ENCODE data around the gene PRR22.

PRR22 gene

DNA sequence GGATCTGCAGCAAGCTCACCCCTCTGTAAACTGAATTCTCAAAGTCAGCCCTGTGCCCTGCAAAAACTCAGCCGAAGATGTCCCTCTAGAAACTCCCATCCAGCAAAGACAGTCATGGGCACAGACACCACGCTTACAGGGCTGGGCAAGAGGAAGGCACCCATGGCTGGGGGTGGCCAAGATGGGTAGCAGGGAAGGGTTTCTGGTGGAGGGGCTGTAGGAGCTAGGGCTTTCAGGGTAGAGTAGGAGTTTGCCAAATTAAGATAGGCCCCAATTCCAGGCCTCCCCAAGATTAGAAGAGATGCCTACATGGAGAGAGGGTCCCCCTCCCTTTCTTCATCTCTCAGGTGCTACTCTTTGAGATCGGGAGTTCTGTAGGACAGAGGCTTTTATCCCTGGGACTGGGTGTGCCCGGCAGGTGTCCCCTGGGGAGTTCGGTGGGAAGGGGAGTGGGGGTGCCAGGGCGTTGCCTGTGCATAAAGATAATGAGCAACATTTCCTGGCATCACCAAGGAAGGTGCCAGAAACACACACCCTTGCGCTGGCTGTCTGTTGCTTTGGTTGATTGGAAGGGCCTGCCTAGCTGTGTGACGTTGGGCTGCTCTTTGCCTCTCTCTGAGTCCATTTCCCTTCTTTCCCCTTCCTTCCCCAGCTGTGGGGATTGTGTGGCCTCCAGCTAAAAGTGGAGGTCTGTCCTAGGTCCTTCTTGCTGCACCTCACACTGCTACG, 29.7 kb upstream of the PRR22 start:
- DNase-seq: no peak

DNA sequence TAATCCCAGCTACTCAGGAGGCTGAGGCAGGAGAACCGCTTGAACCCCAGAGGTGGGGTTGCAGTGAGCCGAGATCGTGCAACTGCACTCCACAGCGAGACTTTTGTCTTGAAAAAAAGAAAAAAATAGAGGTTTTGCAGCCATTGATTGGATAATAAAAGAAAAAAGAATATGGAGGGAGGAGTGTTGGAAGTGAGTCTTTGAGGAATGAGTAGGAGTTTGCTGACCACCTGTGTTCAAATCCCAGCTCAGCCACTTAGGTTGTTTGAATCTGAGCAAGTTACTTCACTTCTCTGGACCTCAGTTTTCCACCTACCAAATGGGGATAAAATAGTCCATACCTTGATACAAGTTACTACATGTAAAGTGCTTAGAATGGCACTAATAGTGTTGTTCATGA, 26.6 kb upstream of the PRR22 start:
- DNase-seq: no peak

DNA sequence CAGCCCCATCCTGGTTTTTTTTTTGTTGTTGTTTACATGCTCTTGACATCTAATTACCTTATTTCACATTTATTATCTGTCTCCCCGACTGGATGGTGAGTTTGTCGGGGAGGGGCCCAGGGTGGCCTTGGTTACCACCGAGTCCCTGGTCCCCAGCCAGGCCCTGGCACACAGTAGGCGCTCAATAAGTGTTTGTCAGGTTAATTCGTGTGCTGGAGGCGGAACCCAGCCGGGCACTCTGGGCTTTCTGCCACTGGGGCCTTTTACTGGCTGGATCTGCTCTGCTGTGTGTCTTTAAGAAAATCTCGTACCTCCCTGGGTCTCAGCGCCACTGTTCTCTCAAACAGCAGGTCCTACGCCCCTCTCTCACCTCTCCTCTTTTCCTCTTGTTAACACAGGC, 24.9 kb upstream of the PRR22 start:
- DNase-seq: no peak

DNA sequence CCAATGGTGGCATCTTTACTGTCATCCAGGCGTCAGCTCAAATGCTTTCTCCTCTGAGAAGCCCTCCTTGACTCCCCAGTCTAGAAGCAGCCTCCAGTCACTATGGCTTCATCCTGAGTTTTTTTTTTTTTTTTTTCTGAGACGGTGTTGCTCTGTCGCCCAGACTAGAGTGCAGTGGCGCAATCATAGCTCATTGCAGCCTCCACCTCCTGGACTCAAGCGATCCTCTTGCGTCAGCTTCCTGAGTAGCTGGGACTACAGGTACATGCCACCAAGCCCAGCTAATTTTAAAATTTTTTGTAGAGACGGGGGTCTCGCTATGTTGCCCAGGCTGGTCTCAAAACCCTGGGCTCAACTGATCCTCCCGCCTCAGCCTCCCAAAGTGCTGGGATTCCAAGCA, 24.5 kb upstream of the PRR22 start:
- DNase-seq: no peak

DNA sequence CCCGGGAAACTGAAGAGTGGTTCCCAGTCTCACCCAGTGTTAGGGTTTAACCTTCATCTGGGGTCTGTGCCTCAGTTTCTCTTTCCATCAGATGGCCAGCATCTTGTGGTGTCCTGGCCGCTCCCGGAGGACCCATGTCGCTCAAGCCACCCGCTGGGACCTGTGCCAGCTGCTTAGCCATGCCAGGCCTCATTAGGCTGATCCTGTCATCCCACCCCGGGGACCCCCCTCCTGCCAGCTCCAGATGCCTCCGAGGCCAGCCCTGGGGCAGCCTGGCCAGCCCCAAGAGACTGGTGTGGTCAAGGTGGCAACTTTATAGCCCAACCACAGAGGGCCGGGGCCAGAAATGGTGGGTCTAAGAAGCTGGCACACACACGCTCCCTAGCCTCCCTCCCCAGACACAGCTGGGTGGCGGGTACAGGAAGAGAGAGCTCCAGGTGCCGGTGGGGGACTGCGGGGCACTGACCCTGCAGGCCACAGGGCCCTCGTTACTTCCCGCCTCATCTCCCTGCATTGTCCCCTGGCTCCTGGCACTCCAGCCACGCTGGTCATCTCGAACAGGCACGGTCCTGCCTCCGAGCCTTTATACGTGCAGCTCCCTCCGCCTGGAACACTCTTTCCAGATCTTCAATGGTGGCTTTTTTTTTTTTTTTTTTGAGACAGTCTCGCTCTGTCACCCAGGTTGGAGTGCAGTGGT, 23.7 kb upstream of the PRR22 start:
- DNase-seq: no peak

DNA sequence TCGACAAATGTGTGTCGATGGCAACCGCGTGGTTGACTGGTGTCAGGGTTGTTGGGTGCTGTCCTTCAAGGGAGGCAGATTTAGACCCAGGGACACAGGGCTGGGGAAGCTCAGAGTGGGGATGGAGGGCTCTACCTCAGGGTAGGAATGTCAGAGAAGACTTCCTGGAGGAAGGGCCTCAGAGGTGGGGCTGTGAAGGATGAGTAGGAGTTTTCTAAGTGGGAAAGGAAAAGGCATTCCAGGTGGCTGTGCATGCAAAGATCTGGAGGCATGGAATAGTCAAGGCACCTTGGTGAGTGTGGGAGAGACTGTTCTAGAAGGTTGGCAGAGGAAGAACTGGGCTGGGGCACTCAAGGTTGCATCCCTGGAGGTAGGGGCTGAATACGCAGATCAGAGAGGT, 22.4 kb upstream of the PRR22 start:
- DNase-seq: no peak

DNA sequence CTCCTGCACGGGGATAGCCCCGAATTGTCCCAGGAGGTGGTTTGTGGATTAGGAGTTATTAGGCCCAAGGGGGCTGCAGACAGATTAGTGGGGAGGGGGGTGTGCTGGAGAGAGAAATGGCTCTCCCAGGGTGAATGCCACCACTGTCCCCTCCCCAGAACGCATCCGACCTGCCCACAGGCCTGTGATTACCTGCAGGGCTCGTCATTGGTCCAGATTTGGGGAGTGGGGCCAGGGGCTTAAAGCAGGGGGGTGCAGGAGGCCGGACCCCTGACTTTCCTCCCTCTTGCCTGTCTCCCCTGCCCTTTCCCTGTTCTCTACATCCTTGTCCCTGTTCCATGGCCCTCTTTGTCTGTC, 21.6 kb upstream of the PRR22 start:
- no peak for DNase-seq

DNA sequence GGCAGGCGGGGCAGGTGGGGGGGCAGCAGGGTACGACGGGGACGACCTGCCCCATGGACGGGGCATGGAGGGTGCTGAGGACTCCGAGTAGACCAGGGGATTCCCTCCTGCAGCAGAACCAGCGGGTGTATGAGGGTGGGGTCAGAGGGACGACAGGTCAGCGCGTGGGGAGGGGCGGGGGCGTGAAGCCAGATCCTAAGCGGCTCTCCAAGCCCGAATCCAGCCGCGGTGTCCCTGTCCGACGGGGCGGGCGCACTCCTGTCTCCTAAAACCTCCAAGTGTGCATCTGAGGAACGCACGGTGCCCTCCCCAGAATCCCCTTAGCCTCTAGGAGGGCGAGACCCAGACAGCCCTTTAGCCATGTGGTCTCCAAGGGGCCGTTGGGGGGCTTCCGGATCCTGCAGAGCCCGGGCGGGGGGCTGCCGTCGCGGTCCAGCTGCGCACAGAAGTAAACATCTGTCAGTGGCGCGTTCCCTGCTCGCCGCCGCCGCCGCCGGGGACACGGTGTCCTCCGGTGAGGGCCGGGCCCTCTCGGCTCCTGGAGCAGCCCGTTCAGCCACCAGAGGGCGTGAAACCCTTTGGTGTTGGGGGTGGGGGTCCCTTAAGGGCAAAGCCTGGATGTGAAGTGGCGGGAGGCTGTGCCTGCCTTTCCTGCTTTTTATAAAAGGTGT, 21.1 kb upstream of the PRR22 start:
- peak; percentile 79 for DNase-seq

DNA sequence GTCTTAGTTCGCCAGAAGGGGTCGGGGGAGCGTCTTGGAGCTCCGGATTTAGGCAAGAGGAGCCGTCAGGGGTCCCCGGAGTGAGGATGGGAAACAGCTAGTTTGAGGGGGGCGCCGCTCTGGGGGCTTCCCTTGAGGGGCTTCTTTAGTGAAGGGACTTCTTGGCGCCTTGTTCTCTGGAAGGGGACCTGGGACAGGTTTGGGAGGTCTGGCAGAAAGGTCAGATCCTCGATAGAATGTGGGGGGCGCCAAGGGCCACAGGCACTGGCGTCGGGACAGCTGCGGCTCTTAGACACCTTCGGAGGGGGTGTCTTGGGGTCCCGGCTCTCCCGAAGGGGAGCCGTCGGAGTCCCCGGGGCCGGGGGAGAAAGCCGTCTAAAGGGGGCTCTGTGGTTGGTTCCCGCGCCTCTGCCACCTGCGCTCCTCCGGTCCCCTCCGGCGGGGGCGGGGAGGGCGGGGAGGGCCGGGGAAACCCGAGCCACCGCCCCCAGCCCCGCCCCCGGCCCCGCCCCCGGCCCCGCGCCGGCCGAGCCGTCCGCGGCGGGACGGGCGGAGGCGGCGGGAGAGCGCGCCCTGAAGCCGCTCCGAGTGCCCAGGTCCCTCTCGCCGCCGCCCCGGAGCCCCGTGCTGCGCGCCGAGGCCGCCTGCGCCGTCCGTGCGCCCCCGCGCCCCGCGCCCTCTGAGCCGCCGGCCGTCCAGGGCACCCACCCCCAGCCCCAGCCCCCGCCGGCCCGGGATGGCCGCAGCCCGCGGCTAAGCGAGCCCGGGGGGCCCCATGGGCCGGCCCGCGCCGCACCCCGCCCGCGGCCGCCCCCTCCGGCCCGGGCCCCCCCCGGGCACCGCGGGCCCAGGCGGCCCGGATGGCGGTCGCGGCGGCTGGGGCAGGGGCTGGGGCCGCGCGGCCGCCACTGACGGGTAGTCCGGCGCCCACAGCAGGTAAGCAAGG, 20.2 kb upstream of the PRR22 start, which contains the start of gene NRTN:
NRTN (plus strand) TSS at position 552 of the 946 bp plus-strand sequence. CDS start 19,099 bp downstream, outside the sequence.
- DNase-seq: peak; percentile 51

DNA sequence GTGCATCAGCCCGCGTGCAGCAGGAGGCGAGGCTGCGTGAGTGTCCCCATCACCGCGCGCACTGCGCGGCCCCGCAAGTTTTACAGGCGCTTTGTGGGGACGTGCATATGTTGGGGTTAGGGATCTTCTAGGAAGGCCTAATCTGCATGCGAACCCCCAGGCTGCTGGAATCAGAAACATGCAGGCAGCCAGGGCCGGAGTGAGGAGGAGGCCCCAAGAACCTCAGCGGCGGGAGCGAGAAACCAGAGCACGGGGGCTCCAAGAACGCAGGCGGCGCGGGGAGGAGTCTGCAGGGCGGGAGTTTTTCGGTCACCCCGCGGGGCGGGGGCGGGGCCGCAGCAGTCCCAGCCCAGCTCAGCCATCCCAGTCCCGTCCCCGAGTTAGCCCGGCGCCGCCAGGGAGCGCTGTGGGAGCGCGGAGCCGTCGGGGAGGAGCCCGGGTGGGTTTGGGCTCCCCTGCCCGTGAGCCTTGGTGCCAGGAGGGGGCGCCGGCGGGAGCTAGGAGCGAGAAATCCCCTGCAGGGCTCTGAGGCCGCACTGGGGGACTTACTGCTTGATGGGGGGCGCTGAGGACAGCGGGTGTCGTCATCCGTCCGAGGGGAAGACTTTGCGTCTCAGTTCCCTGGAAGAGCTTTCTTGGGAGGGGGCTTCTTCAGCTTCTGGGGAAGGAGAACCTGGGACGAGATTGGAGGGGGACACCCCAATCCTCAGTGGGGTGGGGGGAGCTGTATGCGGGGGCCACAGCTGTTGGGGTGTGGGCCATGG, 19.4 kb upstream of the PRR22 start:
- DNase-seq: peak; percentile 97

DNA sequence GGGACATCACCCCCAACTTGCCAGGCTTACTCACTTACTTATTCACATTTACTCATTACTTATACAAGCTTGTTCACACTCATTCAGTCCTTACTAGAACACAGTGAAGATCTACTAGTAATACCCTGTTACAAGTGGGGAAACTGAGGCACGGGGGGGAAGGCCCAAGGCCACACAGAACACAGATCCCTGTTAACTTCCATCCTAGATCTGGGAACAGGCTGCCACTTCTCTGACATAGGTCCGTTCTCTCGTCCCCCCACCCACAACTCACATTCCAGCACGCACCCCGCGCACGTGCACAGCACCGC, 18.9 kb upstream of the PRR22 start:
- no peak for DNase-seq

DNA sequence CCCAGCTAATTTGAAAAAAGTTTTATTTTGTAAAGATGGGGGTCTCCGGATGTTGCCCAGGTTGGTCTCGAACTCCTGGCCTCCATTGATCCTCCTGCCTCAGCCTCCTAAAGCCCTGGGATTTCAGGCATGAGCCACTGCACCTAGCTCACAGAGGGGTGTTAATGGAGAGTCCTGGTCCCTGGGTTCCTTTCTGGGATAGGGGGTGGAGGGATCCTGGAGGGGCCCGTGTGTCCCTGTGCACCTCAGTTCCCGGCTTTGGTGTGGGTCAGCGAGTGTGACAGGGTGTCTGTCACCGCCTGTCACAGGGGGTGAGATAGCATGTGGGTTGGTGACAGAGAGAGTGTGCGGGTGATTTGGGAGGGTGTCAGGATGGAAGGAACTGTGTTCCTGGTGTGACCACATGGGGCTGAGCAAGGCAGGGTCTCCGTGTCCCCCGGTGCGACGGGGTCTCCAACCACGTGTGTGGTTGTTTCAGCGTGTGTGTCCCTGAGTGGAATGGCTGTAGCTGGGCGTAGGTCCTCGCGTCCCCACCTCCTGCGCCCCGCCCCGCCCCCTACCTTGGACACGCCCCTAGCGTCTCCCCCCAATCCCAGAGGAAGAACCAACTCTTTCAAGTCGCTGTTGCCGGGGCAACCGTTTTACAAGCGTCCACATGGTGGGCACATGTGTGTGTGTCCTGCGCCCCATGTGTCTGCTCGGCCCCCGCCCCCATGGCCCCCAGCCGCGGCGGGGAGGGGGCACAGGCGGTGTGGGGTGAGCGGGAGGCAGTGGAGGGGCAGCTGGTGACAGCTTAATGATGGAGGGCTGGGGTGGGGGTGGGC, 17.5 kb upstream of the PRR22 start:
- DNase-seq: peak; percentile 44

DNA sequence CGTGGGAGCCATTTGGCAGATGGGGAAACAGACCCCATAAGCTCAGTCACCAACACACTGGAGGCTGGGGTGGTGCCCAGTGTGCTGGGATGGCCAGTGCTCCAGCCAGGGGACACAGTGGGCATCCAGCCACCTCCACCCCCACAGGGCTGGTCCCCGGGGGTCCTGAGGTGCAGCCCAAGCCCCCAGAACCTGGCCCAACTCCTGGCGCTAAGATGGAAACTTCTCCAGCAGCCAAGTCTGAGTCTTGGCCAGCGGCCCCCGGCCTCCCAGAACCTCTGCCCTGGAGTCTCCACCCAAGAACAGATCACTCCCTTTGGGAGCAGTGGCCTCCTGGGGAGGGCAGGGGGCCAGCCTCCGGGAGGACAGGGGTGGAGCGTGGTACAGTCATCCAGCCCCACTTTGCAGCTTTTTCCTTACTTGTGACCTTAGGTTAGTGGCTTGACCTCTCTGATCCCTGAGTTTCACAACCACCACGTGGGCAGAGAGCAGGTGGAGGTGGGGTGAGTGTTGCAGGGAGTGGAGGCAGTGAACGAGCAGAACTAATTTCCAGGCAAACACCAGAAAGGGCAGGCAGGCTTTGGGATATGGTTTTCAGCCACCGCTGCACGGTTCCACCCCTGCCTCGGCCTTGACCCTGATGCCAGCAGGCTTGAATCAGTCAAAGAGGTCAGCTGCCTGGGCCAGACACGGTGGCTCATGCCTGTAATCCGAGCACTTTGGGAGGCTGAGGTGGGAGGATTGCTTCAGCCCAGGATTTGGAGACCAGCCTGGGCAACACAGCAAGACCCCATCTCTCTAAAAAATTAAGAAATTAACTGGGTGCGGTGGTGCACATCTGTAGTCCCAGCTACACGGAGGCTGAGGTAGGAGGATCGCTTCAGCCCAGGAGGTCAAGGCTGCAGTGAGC, 16.1 kb upstream of the PRR22 start:
- DNase-seq: no peak

DNA sequence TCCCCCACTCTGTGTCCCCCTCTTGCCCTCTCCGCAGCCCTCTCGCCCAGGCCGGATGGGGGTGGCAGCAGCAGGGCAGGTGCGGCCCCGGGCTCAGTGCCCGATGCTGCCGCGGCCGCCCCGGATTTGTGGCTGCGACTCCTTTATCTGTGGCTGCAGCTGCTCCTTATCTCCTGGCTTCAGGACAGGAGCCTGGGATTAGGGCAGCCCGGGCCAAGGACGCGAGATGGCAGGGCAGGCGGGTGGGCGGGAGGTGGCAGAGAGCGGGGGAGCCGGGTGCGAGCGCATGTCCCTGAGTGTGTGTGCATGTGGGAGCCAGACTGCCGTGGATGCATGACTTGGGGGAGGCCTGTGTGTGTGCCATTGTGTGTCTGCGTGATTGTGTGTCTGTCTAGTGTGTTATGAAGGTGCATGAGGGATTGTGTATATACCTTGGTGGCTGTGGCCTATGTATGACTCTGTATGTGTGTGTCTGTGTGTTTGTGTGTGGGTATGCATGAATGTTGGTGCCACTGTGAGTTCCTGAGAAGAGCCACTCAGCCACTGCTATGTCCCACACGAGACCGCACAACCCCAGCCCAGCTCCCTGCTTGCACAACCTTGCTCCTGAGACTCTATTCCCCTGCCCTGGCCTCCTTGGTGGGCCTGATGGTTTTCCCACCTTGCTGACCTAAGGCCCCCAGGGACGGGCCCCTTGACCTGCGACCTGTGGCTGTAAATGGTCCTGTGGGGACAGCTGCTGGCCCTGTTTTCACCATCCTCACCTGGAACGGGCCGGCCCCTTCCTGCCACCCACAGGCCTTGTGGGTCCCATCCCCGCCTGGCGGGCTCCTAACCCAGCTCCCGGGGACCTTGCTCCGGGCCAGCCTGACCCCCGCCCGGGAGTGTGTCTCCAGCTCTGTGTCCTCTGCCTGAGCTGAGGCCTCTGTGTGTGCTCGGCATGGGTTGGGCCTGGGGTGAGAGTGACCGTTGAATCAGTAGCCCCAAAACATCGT, 15.0 kb upstream of the PRR22 start:
- no peak for DNase-seq

DNA sequence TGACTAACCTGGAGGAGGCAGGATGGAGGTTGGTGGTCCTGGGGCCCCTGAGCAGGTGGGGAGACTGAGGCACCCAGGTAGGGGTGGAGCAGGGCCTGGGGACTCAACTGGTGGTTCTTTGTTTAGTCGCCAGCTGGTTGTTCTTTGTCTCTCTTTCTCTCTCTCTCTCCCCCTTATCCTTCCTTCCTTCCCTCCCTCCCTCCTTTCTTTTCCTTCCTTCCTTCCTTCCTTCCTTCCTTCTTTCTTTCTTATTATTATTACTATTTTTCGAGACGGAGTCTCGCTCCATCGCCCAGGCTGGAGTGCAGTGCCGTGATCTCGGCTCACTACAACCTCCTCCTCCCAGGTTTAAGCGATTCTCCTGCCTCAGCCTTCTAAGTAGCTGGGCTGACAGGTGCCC, 13.7 kb upstream of the PRR22 start:
- DNase-seq: no peak

DNA sequence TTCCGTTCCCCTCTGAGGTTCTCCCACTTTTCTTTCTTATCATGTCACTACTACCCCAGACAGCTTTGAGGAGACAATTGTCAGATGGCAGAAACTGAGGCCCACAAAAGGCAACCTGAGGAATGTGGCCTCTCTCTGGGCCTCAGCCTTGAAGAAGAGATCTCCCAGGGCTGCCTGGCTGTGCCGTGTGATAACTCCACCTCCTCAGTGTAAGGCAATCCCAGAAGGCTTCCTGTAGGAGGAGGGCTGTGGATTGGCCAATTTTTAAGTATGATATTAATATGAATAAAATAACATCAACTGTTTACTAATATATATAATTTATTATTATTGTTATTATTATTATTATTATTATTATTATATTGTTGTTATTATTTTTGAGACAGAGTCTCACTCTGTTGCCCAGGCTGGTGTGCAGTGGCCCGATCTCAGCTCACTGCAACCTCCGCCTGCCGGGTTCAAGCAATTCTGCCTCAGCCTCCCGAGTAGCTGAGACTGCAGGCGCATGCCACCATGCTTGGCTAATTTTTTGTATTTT, 10.9 kb upstream of the PRR22 start:
- DNase-seq: no peak

DNA sequence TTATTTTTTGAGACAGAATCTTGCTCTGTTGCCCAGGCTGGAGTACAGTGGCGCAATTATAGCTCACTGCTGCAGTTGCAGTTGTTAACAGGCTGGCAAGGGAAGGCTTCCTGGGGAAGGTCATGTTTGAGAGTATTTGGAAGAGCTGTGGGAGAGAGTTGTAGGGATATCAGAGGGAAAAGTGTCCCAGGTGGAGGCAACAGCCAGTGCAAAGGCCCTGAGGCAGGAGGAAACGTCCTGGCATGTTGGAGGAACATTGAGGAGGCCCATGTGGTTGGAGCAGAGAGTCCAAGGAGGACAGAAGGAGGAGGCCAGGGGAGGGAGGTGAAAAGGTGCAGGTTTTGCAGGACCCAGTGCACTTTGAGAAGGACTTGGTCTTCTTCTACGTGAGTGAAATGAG, 8.6 kb upstream of the PRR22 start:
- DNase-seq: no peak

DNA sequence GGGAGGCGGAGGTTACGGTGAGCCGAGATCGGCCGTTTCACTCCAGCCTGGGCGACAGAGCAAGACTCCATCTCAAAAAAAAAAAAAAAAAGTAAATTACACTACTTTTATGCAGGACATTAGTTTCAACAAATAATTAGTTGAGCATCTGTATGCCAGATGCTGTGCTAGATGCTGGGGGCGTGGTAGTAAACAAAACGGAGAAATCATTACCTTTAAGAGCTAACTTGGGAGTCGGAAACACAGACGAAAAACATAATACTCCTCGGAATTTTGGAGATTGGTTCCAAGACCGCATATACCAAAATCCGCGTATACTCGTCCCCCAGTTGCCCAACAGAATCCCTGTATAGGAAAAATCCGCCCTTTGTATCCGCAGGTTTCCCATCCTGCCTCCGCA, 7.7 kb upstream of the PRR22 start:
- no peak for DNase-seq

All from stimulated activated CD8-positive, alpha-beta memory T cell treated with anti-CD3 and anti-CD28 coated beads, Interleukin-4, amount 100 ng/mL, for 48 hours (primary cell).